Measurements from ENCODE around the gene NRIP1.

Gene NRIP1

DNA sequence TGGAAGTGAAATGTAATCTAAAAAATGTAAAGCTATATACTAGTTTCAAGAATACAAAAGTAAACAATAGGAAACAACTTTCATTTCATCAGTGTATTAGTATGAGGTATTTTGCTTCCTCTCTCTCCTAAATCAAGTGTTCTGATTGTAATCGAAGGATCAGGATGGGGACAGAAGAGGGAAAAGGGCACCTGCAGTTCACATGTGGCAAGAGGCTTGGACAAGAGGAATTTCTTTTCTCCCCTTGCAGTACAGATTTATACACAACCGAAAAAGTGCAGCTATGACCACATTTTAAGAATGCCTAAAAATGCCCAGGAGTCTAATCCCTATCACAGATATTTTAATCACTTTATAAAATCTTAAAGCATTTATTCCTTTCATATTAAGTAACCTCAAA is 63.7 kb downstream of the NRIP1 start:
- TF ChIP-seq, protein P1, sequence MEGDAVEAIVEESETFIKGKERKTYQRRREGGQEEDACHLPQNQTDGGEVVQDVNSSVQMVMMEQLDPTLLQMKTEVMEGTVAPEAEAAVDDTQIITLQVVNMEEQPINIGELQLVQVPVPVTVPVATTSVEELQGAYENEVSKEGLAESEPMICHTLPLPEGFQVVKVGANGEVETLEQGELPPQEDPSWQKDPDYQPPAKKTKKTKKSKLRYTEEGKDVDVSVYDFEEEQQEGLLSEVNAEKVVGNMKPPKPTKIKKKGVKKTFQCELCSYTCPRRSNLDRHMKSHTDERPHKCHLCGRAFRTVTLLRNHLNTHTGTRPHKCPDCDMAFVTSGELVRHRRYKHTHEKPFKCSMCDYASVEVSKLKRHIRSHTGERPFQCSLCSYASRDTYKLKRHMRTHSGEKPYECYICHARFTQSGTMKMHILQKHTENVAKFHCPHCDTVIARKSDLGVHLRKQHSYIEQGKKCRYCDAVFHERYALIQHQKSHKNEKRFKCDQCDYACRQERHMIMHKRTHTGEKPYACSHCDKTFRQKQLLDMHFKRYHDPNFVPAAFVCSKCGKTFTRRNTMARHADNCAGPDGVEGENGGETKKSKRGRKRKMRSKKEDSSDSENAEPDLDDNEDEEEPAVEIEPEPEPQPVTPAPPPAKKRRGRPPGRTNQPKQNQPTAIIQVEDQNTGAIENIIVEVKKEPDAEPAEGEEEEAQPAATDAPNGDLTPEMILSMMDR (IDR thresholded peaks at IDR 0.05; ENCODE audit: borderline replicate concordance, insufficient read depth, low read depth, low read length): no peak

DNA sequence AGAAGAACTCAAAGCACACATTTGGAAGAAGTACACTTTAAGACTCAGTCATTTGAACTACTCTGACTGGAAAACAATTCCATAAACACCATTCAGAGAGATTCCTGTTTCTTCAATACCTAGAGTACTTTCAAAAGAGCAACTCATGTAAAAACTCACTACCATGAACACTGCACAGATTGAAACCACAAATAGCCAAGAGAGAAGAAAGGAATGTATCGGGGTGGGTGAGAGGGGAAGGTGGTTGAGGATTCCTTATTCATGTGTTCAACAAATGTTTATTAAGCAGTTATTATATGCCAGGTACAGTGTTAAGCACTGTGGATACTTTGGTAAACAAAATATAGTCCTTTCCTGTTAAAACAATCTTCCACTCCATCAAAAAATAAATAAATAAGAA is 64.7 kb downstream of the NRIP1 start:
- TF ChIP-seq, protein P1 (IDR thresholded peaks at IDR 0.05; ENCODE audit: borderline replicate concordance, insufficient read depth, low read depth, low read length): no peak
- H3K4me3 ChIP-seq (ENCODE audit: low read depth, low read length): no peak overlapping the region

More for the DNA sequence above, 63.7 kb downstream of the NRIP1 start:
- H3K4me3 ChIP-seq (ENCODE audit: low read depth, low read length): no peak overlapping the region

DNA sequence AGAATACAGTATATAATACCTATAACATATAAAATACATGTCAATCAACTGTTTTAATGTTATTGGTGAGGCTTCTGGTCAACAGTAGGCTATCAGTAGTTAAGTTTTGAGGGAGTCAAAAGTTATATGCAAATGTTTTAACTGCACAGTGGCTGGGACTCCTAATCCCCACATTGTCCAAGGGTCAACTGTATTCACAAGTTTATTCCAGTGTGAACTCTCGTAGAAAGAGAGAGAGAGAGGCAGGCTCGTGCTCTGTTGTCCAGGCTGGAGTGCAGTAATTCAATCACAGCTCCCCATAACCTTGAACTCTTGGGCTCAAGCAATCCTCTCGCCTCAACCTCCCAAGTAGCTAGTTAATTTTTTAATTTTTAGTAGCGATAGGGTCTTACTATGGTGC is 66.0 kb downstream of the NRIP1 start:
- TF ChIP-seq, protein P1 (IDR thresholded peaks at IDR 0.05; ENCODE audit: borderline replicate concordance, insufficient read depth, low read depth, low read length): no peak
- no peak overlapping the region for H3K4me3 ChIP-seq (ENCODE audit: low read depth, low read length)

DNA sequence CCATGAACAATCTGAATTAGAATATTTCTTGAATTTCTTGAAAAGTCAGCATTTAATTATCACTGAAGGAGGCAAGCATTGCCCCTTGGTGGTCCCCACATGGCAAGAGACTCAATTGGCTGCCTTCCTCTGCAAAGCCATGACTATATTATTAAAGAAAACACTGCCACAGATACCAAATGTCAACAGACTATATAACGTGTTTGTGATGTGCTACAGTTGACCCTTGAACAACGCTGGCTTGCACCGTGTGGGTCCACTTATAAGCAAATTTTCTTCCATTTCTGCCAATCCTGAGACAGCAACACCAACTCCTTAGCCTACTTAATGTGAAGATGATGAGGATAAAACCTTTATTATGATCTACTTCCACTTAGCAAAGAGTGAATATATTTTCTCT is 66.5 kb downstream of the NRIP1 start:
- TF ChIP-seq, protein P1 (IDR thresholded peaks at IDR 0.05; ENCODE audit: borderline replicate concordance, insufficient read depth, low read depth, low read length): no peak

DNA sequence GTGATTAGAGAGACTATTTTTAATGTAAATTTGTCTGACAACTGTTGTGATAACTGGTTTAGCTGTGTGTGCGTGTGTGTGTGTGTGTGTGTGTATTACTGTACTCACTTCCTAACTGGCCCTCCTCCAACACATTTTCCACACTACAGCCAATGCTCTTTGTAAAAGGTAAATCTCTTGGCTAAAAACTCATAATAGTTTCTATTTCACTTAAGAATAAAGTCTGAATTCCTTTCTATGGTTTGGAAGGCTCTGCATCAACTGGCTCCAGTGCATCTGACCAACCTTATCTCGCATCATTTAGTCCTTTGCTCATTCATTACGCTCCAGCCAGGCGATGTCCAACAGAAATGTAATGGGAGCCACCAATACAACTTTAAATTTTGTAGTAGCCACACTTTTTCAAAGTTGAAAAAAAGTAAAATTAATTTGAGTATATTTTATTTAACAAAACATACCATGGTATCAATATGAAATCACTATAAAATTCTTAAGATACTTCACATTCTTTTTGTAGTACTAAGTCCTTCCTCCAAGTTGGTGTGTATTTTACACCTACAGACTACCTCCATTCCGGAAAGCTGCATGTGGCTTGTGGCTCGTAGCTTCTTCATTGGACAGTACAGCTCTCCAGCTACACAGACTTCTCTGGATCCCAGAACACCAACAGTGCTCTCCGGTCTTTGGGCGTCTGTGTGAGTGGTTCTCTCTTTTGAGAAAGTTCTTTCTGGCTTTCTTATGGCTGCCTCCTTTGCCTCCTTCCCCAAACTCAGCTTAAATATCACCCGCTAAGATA is 68.9 kb downstream of the NRIP1 start:
- no peak overlapping the region for H3K4me3 ChIP-seq (ENCODE audit: low read depth, low read length)
- TF ChIP-seq, protein P1 (IDR thresholded peaks at IDR 0.05; ENCODE audit: borderline replicate concordance, insufficient read depth, low read depth, low read length): no peak

More for the DNA sequence above, 66.5 kb downstream of the NRIP1 start:
- no peak overlapping the region for H3K4me3 ChIP-seq (ENCODE audit: low read depth, low read length)

DNA sequence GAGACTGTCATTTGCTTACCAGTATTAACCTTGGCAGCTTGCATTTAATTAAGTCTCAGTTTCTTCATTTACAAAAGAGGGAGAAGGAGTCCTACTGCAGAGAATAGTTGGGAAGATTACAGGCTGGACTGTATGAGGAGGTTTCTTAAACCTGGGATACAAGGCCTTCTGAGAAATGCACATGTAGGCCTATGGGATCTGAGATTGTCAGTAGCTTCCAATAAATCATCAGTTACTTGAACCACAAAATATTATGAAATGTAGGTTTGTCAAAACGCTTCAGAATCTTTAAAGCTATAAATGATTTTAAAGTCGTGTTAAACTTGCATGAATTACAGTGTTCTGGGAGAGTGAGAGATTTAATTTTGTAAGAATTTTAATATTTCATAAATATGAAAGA is 69.6 kb downstream of the NRIP1 start:
- TF ChIP-seq, protein P1 (IDR thresholded peaks at IDR 0.05; ENCODE audit: borderline replicate concordance, insufficient read depth, low read depth, low read length): no peak
- no peak overlapping the region for H3K4me3 ChIP-seq (ENCODE audit: low read depth, low read length)

DNA sequence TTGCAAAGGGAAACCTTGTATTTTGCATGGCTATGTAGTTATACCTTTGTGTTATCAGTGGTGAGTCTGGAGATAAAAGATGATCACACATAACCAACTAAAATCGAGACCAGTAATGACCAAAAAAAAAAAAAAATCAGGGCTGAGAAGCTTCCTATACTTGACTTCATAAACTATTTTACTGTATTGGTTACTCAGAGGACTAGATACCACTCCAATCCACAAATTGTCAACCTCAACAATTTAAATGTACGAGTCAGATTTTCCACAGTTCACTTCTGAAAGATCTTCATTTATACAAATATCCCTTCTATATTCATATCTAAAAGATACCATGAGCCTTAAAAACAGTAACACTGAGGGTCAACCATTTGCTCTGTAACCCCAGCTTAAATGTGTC is 71.7 kb downstream of the NRIP1 start:
- H3K4me3 ChIP-seq (ENCODE audit: low read depth, low read length): no peak overlapping the region

More for the DNA sequence above, 71.7 kb downstream of the NRIP1 start:
- TF ChIP-seq, protein P1 (IDR thresholded peaks at IDR 0.05; ENCODE audit: borderline replicate concordance, insufficient read depth, low read depth, low read length): no peak
